ENCODE measurements around the gene ZNF467.

Gene ZNF467

DNA sequence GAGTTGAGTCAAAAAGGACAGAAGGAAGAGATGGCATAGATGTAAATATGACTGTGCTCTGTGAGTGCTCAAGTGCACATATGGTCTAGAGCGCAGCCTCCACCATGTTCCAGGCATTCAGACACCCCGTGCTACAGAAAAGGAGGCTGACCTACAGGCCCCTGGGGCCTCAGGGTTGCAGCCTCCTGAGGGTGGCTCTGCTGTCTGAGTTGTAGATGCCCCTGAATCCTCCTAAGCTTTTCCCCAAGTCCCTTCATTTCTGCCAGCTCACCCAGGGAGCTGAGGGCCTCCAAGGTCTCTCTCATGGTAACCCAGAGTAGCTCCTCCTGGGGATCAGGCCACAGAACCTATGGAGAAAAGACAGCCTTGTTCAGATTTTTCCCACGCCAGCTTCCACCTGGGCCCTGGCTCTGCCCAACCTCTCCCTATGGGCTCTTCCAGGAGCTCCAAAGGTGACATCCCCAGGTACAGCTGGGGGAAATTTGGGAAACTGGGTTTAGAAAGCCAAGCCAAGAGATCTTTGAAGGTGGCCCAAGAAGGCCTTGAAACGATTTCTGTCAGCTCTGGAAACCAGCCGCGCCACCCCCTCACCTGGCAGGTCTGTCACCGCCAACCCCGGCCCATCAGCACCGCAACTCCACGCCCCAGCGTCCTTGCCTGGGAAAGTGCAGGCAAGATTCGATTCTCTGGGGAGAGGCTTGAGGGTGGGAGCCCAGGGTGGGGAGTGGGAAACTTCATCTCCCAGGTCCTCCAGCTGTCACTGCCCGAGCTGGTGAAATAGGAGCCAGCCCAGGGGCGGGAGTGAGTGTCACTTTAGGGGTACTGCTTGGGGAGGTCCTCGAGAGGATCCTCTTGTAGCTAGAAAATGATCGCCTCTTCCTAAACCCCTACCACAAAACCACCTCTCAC is 2.4 kb downstream of the ZNF467 start:
- no peak for DNase-seq (ENCODE audit: low read depth in 2 of 2)

DNA sequence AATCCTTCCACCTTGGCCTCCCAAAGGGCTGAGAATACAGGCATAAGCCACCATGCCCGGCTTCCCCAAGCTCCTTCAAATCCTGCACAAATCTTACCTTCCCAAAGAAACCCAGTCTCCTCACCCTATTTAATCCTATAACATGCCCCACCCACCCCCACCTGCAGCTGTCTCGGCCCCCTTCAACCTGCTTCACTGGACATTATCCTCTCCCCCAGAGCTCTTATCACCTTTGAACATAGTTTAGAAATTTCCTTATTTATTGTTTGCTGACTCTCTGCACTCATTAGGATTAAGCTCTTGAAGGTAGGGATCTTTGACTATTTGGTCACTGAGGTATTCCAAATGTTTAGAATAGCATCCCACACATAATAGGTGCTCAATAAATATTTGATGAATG is 3.5 kb downstream of the ZNF467 start:
- DNase-seq (ENCODE audit: low read depth in 2 of 2) = no peak

DNA sequence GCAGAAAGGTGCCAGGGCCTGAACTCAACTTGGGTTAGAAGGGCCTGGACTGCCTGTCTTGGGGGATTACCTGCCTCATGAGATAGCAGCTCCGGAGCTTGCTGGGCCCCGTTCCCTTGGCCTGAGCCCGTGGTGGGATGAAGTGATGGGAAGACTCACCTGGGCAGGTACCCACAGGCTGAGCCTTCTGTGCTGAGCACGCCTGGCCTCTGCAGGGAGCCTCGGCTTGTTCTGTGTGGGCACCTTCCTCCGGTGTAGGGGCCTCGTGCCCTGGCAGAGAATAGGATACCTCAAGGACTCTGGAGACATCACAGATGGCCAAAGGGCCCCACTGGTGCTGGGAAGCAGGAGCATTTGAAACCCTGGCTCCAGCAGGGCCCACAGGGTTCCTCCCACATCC is 4.5 kb downstream of the ZNF467 start:
- no peak for DNase-seq (ENCODE audit: low read depth in 2 of 2)

DNA sequence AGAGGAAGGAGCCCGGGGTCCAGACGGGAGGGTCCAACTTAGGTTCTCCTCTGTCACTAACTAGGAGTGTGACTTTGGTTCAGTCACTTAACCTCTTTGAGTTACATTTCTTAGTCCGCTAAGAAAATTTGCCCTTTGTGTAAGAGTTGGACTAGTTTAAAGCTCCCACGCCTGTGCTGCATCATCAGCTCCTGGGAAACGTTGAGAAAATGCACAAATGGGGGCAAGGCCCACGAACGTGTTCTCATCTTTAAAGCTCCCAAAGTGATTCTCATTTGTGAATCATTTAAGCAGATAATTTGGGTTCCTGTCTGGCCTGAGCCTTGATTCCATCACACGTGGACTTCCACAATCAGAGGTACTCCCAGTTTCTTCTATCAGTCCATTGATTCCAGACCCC is 6.3 kb downstream of the ZNF467 start:
- DNase-seq (ENCODE audit: low read depth in 2 of 2) = no peak

DNA sequence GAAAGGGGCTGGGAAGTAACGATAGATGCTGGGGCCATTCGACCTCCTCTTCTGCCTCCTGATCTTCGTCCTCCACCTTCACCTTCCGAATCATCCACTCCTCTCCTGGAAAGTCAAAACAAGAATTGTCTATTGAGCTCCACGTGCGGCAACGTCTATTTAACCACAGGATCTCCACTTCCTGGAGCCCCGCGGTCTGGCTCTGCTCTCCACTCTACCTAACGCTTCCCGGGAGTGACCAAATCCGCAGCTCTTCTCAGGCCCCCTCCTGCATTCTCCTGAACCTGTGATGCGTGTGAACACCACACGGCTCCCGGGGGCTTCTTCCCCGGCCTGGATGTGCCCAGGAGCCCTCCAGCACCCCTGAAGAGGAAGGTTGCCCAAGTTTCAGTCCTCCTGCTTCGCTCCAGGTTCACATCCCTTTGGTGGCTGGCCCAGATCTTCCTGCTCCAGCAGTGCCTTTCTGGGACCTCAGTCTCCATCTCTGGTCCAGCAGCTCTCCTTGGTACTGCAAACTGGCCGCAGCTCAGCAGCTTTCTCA is 7.2 kb downstream of the ZNF467 start:
- no peak for DNase-seq (ENCODE audit: low read depth in 2 of 2)

DNA sequence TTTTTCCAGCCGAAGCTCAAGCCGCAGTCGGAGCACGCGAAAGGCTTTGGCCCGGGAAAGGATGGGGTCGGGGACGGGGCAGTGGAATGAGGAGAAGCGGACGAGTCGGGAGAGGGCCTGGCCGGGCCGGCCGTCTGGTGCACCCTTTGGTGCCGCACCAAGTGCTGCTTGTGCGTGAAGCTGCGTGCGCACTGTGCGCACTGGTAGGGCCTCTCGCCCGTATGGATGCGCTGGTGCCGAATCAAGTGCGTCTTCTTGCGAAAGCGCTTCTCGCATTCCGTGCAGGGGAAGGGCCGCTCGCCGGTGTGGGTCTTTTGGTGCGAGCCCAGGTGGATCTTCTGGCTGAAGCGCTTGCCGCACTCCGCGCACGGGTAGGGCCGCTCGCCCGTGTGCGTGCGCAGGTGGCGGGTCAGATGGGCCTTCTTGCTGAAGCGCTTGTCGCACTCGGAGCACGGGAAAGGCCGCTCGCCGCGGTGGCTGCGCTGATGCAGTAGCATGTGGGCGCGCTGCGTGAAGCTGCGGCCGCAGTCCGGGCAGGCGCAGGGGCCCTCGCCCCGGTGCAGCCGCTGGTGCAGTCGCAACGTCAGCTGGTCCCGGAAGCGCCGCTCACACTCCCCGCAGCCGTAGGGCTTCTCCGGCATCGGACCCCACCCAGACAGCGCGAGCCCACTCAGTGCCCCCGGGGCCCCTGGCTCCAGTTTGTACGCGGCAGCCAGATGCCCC is 7.8 kb downstream of the ZNF467 start:
- no peak for DNase-seq (ENCODE audit: low read depth in 2 of 2)

DNA sequence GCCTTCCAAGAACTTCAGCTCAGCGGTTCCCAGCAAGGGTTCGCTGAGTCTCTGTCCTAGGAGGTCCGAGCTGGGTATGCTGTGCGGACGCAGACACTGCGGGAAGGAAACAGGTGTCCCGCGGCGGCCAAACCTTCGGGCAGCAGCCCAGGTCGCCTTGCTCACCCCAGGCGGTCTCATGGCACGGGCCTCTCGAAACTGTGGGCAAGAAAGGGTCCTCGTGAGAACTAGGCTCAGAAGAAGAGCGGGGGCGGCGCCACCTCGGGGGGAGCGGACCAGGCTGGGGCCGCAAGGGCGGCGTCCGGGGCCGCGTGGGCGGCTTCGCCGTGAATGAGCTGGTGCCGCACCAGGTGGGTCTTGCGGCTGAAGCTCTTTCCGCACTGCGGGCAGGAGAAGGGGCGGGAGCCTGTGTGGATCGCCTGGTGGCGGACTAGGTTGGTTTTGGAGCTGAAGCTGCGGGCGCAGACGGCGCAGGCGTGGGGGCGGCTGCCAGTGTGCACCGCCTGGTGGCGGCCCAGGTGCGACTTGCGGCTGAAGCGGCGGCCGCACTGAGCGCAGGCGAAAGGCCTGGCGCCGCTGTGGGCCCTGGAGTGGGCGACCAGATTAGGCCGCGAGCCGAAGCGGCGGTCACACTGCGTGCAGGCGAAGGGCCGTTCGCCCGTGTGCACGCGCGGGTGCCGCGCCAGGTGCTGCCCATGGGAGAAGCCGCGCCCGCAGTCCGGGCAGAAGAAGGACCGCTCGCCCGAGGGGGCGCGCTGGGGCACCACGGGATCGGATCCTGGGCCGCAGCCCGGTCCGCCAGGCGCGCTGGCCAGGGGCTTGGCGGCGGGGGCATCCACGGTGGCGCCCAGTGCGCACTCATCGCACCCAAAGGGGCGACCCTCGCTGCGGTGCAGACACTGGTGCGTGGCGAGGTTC is 8.6 kb downstream of the ZNF467 start:
- no peak for DNase-seq (ENCODE audit: low read depth in 2 of 2)

DNA sequence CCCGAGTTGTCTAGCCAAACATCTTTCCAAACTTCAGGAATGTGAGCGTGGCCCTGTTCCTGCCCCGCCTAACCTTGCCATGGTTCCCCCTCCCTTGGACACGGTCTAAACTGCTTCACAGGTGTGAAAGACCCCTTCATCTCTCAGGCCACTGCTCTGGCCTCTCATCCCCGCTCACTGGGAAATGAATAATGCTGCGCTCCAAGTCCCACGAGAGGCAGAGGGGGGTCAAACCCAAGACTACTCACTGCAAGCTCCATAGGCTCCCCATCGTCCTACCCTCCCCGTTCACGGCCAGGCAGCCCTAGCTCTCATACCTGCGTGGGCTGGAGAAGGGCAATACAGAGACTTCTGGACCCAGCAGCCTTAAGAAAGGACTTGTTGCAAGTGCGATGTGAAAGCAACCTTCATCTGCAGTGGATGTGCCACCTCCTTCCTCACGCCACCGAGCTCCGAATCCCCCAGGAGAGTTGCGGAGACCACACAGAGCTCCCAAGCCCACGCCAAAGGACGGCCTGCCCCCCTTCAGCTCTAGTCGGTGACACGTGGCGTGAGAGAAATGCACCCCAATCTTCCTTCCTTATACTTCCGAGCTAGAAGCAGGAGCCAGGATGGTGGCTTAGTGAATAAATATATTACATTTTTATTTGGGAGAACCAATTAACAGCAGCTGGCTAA is 9.7 kb downstream of the ZNF467 start:
- no peak for DNase-seq (ENCODE audit: low read depth in 2 of 2)

DNA sequence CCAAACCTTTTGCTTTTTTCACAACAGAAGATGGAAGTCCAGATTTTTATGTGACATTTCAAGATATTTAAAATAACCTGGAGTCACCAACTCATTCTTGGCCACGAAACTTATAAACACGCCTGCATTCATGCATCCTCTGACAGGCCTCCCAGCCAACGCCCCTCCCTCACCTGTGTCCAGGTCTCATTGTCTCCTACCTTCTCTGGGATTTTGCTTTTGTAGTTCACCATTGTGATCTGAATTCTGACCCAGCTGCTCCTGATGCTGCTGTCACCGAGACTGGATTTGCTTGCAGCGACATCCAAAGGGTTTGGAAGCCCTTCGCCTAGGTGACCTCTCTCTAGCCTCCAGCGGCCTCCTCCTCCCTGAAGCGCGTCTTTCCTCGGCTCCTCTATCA is 10.8 kb downstream of the ZNF467 start:
- no peak for DNase-seq (ENCODE audit: low read depth in 2 of 2)

DNA sequence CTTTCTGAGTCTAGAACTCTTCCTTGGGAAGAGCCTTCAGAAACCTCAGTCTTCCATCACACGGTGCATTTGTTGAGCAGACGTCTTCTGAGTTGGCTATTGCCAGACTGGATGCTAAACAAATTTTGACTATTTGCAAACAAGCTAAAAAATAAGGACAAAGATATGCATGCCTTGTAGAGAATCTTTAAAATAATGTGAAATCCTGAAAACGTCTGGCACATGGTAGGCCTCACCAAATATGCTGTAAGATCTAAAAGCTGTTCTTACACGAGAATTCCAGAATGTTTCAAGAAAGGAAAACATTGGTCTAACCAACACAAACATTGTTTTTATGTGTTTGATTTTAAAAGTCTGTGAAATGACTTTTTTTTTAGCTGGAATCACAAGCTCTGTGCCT is 11.3 kb downstream of the ZNF467 start:
- DNase-seq (ENCODE audit: low read depth in 2 of 2) = no peak

DNA sequence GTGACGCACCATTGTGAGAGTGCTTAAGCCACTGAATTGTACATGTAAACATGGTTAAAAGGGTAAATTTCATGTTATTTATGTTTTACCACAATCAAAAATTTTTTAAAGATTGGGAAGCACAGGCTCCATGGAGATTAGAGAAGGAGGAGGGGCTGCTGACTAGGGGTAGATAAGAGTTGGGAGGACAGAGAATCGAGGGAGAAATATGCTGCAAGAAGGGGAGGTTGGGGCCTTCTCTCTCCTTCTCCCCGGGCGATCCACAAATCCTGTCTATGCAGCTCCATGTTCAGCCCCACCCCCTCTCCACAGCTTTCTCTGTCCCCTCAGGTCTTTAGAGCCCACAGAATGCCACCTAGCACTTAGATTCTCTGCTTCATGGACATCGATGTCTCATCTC is 12.1 kb downstream of the ZNF467 start:
- DNase-seq (ENCODE audit: low read depth in 2 of 2) = no peak

DNA sequence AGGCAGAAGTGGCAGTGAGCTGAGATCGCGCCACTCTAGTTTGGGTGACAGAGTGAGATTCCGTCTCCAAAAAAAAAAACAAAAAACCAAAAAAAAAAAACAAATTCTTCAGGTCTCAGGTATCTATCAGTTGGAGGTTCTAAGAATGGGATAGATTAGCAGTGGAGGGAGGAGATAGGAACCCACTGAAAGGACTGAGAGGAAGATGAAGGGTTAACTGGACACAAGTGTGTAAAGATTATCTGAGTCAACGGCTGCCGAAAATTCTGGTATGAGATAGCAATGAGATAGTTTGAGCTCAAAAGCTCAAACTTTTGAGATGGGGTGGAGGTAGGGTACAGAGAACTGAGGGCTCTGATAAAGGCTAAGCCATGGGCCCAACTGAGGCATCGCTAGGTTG is 12.8 kb downstream of the ZNF467 start:
- DNase-seq (ENCODE audit: low read depth in 2 of 2) = no peak

DNA sequence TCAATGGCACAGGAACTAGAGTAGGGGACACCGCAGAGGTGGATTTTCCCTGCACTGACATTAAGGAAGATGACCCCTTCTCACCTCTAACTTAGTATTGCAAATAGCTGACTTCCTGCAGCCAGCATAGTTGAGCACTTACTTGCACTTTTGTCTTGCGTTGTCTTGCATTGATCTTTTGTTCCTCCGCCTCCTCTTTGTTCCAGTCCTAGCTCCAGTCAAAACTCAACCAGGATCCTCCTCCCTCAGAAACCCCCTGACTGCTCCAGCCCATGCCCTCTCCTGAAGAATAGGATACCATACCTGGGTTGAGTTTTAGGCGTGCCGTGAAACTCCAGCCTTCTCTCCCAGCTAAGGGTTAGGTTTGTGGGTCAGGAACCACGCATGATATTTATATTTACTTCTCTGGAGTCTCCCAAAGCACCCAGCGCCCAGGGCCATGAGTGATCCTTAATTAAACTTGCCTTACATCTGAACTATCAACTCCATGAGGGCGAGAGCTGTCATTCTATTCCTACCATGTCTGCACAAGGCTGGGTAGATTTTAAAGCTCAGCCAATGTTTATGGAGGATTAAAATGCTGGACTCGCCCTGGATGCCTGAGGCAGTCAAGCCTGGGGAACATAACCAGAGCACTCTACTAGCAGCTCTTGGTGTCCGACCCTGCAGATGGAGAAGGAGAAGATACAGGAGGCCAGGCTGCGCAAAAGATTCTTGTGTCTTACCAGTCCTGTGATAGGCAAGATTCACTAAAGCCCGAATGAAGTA is 14.1 kb downstream of the ZNF467 start:
- no peak for DNase-seq (ENCODE audit: low read depth in 2 of 2)

DNA sequence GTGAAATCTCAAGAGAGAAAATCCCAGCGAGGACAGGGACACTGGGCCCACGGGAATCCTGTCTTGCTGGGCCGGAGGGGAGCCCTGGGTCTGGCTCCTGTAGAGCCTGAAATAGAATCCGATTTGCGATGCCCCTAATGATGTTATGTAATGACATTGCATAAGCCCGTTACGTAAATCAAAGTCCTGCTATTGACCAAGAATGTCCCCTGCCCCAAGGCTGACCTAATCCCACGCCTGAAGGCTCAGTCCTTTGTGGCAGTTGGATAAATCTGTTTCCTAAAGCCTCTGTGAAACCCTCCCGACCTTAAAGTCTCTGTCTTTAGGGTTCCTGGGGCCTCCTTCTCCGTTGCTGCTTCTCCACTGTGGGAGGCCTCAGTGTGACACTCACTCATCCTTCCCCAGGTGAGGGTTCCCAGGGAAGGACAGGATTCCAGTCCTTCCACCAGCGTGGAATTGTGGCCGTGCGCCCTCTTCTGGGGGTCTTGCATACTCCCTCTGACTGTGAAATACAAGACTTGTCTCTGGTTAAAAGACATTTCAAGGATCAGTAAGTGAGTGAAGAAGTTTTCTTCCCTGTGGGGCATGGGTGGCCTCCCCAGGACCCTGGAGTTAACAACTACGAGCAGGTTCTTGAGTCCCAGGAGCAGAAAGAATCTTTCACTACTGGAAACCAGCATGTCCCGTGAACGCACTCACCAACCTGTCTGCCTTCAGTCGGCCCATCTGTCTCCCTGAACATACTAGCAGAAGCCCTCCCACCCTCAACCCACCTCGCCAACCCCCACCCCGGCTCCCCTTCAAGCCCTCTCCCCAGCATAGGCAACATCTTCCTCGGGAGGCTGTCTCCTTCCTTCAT is 19.8 kb downstream of the ZNF467 start:
- DNase-seq (ENCODE audit: low read depth in 2 of 2) = no peak

DNA sequence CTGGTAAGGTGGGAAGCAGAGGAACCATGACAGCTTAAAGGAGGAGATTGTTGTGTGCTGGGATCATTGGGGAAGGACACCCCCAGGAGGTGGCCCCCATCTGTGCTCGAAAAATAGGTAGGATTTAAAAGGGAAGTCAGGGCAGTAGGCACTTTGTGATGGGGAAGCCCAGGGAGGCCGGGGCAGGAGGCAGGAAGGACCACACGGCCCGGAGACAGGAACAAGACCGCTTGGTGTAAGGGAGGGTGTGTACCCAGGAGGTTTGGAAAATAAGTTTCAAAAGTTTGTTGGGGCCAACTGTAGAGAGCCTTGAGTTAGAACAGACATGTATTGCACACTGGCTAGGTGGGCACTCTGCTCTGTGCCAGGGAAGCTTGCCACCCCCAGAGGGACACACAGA is 20.7 kb downstream of the ZNF467 start:
- no peak for DNase-seq (ENCODE audit: low read depth in 2 of 2)

DNA sequence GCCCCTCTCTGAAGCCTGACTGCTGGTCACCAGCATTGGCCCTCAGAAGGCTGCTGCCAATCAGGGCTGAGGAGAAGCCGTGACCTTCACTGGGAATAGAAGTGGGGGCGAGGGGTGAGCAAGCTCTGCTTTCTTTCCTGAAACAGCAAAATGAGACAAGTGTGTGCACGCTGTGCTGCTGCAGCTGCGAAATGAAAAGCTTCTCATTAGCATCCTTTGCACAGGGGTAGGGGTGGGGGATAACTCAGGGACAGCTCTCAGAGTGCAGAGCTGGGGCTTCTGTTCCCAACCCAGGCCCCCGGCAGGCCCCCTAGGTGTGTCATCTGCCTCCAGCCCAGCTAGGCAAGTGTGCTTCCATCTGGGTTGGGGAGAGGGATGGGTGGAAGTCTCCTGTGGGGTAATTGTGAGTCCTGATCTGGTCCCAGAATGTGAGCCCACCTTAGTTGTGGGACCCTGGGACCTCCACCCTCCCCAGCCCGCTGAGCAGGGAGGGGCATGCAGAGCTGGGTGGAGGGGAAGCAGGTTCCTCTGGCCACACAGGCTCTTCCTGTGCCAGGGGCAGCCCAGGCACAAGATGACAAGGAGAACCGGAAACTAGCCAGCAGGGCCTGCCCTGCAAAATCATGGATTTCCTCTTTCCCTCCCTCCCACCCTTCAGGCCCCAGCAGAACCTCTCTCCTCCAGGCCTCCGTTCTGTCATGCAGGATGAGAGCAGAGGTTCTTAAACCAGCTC is 22.2 kb downstream of the ZNF467 start:
- DNase-seq (ENCODE audit: low read depth in 2 of 2) = no peak

DNA sequence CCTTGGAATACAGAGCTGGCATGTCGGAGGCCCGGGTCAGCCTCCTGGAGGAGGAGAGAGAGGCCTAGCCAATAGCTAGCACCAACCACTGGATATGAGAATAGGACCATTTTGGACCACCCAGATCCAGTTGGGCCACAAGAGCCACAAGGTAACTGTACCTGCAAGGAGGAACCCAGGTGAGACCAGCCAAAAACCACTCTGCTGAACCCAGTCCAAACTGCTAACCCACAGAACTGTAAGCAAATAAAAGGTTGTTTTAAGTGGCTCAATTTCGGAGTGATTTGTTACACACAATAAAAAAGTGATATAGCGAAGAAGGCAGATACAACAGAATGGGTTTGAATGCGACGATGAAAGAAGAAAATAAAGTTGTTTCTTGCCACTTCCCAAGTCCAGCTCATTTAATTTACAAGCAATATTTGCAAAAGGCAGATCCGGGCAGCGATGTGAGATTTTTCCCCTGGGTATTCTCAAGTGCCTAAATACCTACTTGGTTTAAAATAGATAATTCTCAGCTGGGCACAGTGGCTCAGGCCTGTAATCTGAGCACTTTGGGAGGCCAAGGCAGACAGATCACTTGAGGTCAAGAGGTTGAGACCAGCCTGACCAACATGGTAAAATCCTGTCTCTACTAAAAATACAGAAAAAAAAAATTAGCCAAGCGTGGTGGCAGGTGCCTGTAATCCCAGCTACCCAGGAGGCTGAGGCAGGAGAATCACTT is 23.1 kb downstream of the ZNF467 start:
- DNase-seq (ENCODE audit: low read depth in 2 of 2) = no peak

Measured in stimulated activated CD8-positive, alpha-beta memory T cell treated with anti-CD3 and anti-CD28 coated beads, Interleukin-15, amount 100 ng/mL, for 4 hours (primary cell).